Karpas-422 (cell line): ENCODE measurements around the gene GRM1. TPM values are rescaled to one million over a fixed set of nuclear protein-coding genes. Genes with fewer than 3 reads are reported as not detected.

ENCODE experiments used
- DNase-seq: peaks from one replicate; pipeline ENCODE4 v3.0.0-alpha.2; 2015
- H2AFZ ChIP-seq: fragments of 200-600 bp; sonication (generic); 2 replicates; pipeline ENCODE4 v1.6.1; 2014; ENCODE audit warnings: antibody characterized with exemption, low read length, mixed read lengths
- H3K27ac ChIP-seq: fragments of 200-600 bp; sonication (generic); 2 replicates; pipeline ENCODE4 v1.5.1; 2014; ENCODE audit warnings: mild to moderate bottlenecking, low read length, moderate library complexity
- H3K27me3 ChIP-seq: fragments of 200-600 bp; sonication (generic); 2 replicates; pipeline ENCODE4 v1.6.1; 2014; ENCODE audit warnings: low read length, mixed read lengths
- H3K36me3 ChIP-seq: fragments of 200-600 bp; sonication (generic); 2 replicates; pipeline ENCODE4 v1.6.1; 2014; ENCODE audit warnings: low read length, mixed read lengths; ENCODE audit not compliant: insufficient read depth
- H3K4me1 ChIP-seq: fragments of 200-600 bp; sonication (generic); 2 replicates; pipeline ENCODE4 v1.6.1; 2014; ENCODE audit warnings: mild to moderate bottlenecking, low read length, mixed read lengths
- H3K4me2 ChIP-seq: fragments of 200-600 bp; sonication (generic); 2 replicates; pipeline ENCODE4 v1.6.1; 2014; ENCODE audit warnings: low read length, low read depth, mild to moderate bottlenecking; ENCODE audit not compliant: poor library complexity, severe bottlenecking
- H3K4me3 ChIP-seq: fragments of 200-600 bp; sonication (generic); 2 replicates; pipeline ENCODE4 v1.5.1; 2014; ENCODE audit warnings: mild to moderate bottlenecking, antibody characterized with exemption, low read length, mixed read lengths
- H3K79me2 ChIP-seq: fragments of 200-600 bp; sonication (generic); 2 replicates; pipeline ENCODE4 v1.6.1; 2014; ENCODE audit warnings: mild to moderate bottlenecking, low read length, mixed read lengths
- H3K9ac ChIP-seq: fragments of 200-600 bp; sonication (generic); 2 replicates; pipeline ENCODE4 v1.6.0; 2014; ENCODE audit warnings: low read length
- H3K9me2 ChIP-seq: fragments of 200-600 bp; sonication (generic), shearing (Covaris generic); replicated peaks from 2 replicates; pipeline ENCODE4 v1.6.0; 2014; ENCODE audit warnings: mild to moderate bottlenecking, low read length, moderate library complexity; ENCODE audit not compliant: insufficient read depth
- H3K9me3 ChIP-seq: fragments of 300-700, 200-600 bp; sonication (generic); 2 replicates; pipeline ENCODE4 v1.6.1; 2014; ENCODE audit warnings: low read length, mixed read lengths
- H4K20me1 ChIP-seq: fragments of 200-600 bp; sonication (generic); 2 replicates; pipeline ENCODE4 v1.6.1; 2014; ENCODE audit warnings: mild to moderate bottlenecking, antibody characterized with exemption, low read length, low read depth; ENCODE audit not compliant: insufficient read depth
- total RNA-seq: library from RNA; depleted of rRNA; stranded (reverse); fragments of >200 nt; shearing (Covaris generic); gene quantifications from 2 replicates; pipeline ENCODE4 v1.2.3, GENCODE V29; 2014; ENCODE audit warnings: low replicate concordance

Gene GRM1
- total RNA-seq, 1 experiment from 2014 or later: 1.2 TPM

- Histone ChIP-seq H3K4me2 (no peak overlapping the region), H3K9ac (no peak overlapping the region), H3K4me1 (no peaks in the 10 kb centered on the region), H3K27ac (no peak overlapping the region), H3K36me3 (no peaks in the 10 kb centered on the region), H2AFZ (no peak overlapping the region), H3K79me2 (no peaks in the 10 kb centered on the region), H4K20me1 (no peaks in the 10 kb centered on the region), H3K9me2 (no peaks in the 10 kb centered on the region), H3K27me3 (no peaks in the 10 kb centered on the region), H3K4me3 (no peak overlapping the region), H3K9me3 (no peaks in the 10 kb centered on the region)
- DNase-seq: no peak
Observed at GRCh38 chr6:146032387-146032786, 3.5 kb downstream of the GRM1 start.

GRCh38 chr6:146040360-146040759 lies 11.5 kb downstream of the GRM1 start:
- H3K4me2 ChIP-seq: no peak overlapping the region
- no peaks in the 10 kb centered on the region for H3K9me3 ChIP-seq
- no peaks in the 10 kb centered on the region for H3K79me2 ChIP-seq
- no peak overlapping the region for H3K4me3 ChIP-seq
- H3K27me3 ChIP-seq: no peaks in the 10 kb centered on the region
- no peaks in the 10 kb centered on the region for H3K36me3 ChIP-seq
- no peak overlapping the region for H3K27ac ChIP-seq
- no peaks in the 10 kb centered on the region for H3K9me2 ChIP-seq
- no peaks in the 10 kb centered on the region for H4K20me1 ChIP-seq
- H3K4me1 ChIP-seq: no peaks in the 10 kb centered on the region
- no peak overlapping the region for H3K9ac ChIP-seq
- no peak for DNase-seq
- no peak overlapping the region for H2AFZ ChIP-seq

- H3K27ac ChIP-seq: no peak overlapping the region
- H3K4me3 ChIP-seq: no peak overlapping the region
- H3K9me2 ChIP-seq: no peaks in the 10 kb centered on the region
- H3K79me2 ChIP-seq: no peaks in the 10 kb centered on the region
- DNase-seq: peak; percentile 83
- no peaks in the 10 kb centered on the region for H3K4me1 ChIP-seq
- H3K9ac ChIP-seq: no peak overlapping the region
- no peaks in the 10 kb centered on the region for H3K27me3 ChIP-seq
- H2AFZ ChIP-seq: no peak overlapping the region
- H4K20me1 ChIP-seq: no peaks in the 10 kb centered on the region
- no peaks in the 10 kb centered on the region for H3K9me3 ChIP-seq
- no peak overlapping the region for H3K4me2 ChIP-seq
- no peaks in the 10 kb centered on the region for H3K36me3 ChIP-seq
Observed at GRCh38 chr6:146041282-146041681, 12.4 kb downstream of the GRM1 start.

GRCh38 chr6:146047371-146047770 lies 18.5 kb downstream of the GRM1 start:
- no peak overlapping the region for H3K4me3 ChIP-seq

GRCh38 chr6:146050168-146050567 lies 21.3 kb downstream of the GRM1 start:
- DNase-seq: no peak
- Histone ChIP-seq H2AFZ (no peak overlapping the region), H3K9ac (no peak overlapping the region), H3K36me3 (no peaks in the 10 kb centered on the region), H3K79me2 (no peaks in the 10 kb centered on the region), H3K27me3 (no peaks in the 10 kb centered on the region), H3K4me3 (no peak overlapping the region), H4K20me1 (no peaks in the 10 kb centered on the region), H3K9me2 (no peaks in the 10 kb centered on the region), H3K9me3 (no peaks in the 10 kb centered on the region), H3K4me1 (no peaks in the 10 kb centered on the region), H3K27ac (no peak overlapping the region), H3K4me2 (no peak overlapping the region)

More at GRCh38 chr6:146047371-146047770, 18.5 kb downstream of the GRM1 start:
- Histone ChIP-seq H2AFZ (no peak overlapping the region), H3K27ac (no peak overlapping the region), H3K36me3 (no peaks in the 10 kb centered on the region), H3K79me2 (no peaks in the 10 kb centered on the region), H3K9me3 (no peaks in the 10 kb centered on the region), H3K4me2 (no peak overlapping the region), H3K27me3 (no peaks in the 10 kb centered on the region), H4K20me1 (no peaks in the 10 kb centered on the region), H3K9ac (no peak overlapping the region), H3K4me1 (no peaks in the 10 kb centered on the region), H3K9me2 (no peaks in the 10 kb centered on the region)
- no peak for DNase-seq

GRCh38 chr6:146056506-146056905 lies 27.6 kb downstream of the GRM1 start:
- no peaks in the 10 kb centered on the region for H4K20me1 ChIP-seq
- H3K36me3 ChIP-seq: no peaks in the 10 kb centered on the region
- no peak overlapping the region for H3K4me3 ChIP-seq
- no peak overlapping the region for H3K4me2 ChIP-seq
- no peaks in the 10 kb centered on the region for H3K9me3 ChIP-seq
- no peaks in the 10 kb centered on the region for H3K4me1 ChIP-seq
- H3K79me2 ChIP-seq: no peaks in the 10 kb centered on the region
- no peak for DNase-seq
- H3K27me3 ChIP-seq: no peaks in the 10 kb centered on the region
- no peak overlapping the region for H3K9ac ChIP-seq
- no peak overlapping the region for H3K27ac ChIP-seq
- no peaks in the 10 kb centered on the region for H3K9me2 ChIP-seq
- H2AFZ ChIP-seq: no peak overlapping the region

GRCh38 chr6:146065690-146066089 lies 36.8 kb downstream of the GRM1 start:
- DNase-seq: no peak
- H4K20me1 ChIP-seq: no peaks in the 10 kb centered on the region
- H3K4me2 ChIP-seq: no peak overlapping the region
- no peaks in the 10 kb centered on the region for H3K9me2 ChIP-seq
- no peaks in the 10 kb centered on the region for H3K79me2 ChIP-seq
- peaks cover 2% of the 10 kb centered on the region; the same call in 1 of the 2 replicates for H3K27me3 ChIP-seq
- no peak overlapping the region for H3K27ac ChIP-seq
- no peak overlapping the region for H2AFZ ChIP-seq
- H3K9ac ChIP-seq: no peak overlapping the region
- H3K4me1 ChIP-seq: no peaks in the 10 kb centered on the region
- no peak overlapping the region for H3K4me3 ChIP-seq
- H3K36me3 ChIP-seq: no peaks in the 10 kb centered on the region
- no peaks in the 10 kb centered on the region for H3K9me3 ChIP-seq

GRCh38 chr6:146066506-146066905 lies 37.6 kb downstream of the GRM1 start:
- H4K20me1 ChIP-seq: no peaks in the 10 kb centered on the region
- no peak overlapping the region for H2AFZ ChIP-seq
- no peaks in the 10 kb centered on the region for H3K36me3 ChIP-seq
- no peak overlapping the region for H3K4me3 ChIP-seq
- no peak overlapping the region for H3K4me2 ChIP-seq
- H3K9ac ChIP-seq: no peak overlapping the region
- no peak for DNase-seq
- H3K27me3 ChIP-seq: peaks cover 2% of the 10 kb centered on the region; the same call in 1 of the 2 replicates
- no peaks in the 10 kb centered on the region for H3K4me1 ChIP-seq
- H3K9me3 ChIP-seq: no peaks in the 10 kb centered on the region
- no peaks in the 10 kb centered on the region for H3K79me2 ChIP-seq
- H3K27ac ChIP-seq: no peak overlapping the region
- no peaks in the 10 kb centered on the region for H3K9me2 ChIP-seq

- Histone ChIP-seq H3K9me3 (no peaks in the 10 kb centered on the region), H3K27ac (no peak overlapping the region), H3K9me2 (no peaks in the 10 kb centered on the region), H3K4me2 (no peak overlapping the region), H3K79me2 (no peaks in the 10 kb centered on the region), H3K9ac (no peak overlapping the region), H3K36me3 (no peaks in the 10 kb centered on the region), H3K4me1 (no peaks in the 10 kb centered on the region), H4K20me1 (no peaks in the 10 kb centered on the region), H3K27me3 (0 out of 2 replicates have a peak, but pooled peaks cover 4% of the 10 kb centered on the region), H3K4me3 (no peak overlapping the region), H2AFZ (no peak overlapping the region)
- no peak for DNase-seq
Observed at GRCh38 chr6:146071781-146072180, 42.9 kb downstream of the GRM1 start.
